HG03097 (cell line): ENCODE data around the gene HIP1.
"Not testable (repeated sequence)": the region's sequence is repeated elsewhere in the genome, so short reads cannot be mapped to it uniquely, and the experiment has no call there.

Experiments used
- ATAC-seq: cut with Tn5 transposase; IDR thresholded peaks from one replicate; pipeline ENCODE4 v1.9.1; 2021; ENCODE audit not compliant: unreplicated experiment, low FRiP score

Gene HIP1

DNA sequence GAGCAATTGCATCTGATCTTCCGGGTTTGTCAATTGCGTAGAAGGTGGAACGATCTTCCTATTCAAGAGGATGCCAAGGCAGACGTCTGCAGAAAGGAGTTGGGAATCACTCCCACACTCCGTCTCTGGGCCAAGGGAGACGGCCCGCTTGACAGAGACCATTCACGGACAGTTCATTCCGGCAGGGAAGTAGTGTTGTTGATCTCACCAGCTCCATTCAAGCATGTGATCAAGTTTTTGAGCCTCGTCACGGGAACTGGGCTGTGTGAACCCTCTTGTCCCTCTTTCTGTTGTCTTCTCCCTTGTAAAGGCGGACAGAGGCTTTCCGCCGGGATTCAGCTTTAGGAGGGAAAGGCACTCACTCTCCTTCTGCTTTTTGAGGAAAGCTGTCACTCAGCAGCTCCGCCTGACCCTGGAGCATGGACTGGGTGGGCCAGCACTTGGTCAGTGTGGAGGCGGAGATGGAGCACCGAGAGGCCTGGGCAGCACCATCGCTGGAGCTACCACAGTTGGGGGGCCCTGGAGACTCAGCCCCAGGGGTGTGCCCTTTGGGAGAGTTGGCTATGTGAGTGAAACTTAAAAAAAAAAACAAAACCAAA lies 201.7 kb downstream of the HIP1 start:
- ATAC-seq = no peak

DNA sequence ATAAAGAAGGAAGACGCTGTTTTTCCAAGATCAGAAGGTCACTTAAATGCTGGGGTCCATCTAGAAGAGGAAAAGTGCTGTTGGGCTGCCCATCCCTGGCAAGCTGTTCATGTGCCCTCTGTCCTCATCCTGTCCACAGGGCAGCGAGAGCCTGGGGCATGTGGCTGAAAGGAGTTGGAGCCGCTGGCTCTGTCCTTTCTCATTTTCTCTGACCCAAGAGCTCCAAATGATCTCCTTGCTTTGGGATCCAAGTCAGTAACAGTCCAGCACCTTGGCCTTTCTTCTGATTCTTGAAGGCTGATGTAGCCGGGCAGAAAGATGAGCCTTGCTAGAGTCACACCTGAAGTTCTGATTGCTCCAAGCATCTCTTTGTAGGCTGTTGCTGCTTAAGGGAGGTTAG lies 202.2 kb downstream of the HIP1 start:
- ATAC-seq = no peak

DNA sequence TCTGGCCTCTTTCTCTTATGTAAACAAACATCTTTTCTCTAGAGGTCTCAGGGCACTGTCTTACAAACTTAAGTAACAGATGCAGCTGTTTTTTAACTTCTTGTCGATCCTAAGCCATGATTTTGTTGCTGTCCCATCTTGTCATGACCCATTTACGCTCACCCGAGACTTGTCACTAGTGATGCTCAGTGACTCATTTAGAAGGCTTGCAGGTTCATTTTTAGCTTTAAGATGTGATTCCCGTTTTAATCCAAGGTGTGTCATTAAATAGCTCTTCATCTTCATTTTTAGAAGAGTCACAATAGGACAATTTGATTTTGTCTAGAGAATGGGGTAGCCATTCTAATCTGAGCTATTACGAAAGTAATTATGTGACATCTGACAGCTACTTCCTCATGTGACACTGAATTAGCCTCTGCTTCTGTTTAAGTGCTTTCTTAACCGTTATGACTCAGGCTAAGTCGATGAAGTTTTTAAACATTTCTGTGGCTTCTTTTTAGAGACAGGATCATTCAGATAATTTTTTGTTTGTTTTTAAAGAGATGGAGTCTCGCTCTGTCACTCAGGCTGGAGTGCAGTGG lies 203.9 kb downstream of the HIP1 start:
- ATAC-seq = no peak

DNA sequence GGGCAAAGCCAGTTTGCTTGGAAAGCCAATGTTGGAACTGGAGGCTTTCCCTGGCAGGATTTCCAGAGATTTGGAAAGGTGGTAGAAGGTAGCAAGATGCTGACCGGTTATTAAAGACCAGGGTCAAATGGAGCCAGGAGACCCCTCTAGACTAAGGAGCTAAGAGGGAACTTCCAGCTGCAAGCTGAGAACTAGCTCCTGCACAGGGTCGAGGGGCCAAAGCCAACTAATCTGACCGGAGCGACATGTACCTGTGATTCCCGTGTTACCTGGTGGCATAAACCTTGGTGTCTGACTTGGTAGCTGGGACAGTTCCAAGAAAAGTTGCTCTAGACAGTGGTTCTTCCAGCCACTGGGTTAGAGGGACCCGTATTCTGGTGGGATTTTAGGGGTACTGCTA lies 204.8 kb downstream of the HIP1 start:
- no peak for ATAC-seq

DNA sequence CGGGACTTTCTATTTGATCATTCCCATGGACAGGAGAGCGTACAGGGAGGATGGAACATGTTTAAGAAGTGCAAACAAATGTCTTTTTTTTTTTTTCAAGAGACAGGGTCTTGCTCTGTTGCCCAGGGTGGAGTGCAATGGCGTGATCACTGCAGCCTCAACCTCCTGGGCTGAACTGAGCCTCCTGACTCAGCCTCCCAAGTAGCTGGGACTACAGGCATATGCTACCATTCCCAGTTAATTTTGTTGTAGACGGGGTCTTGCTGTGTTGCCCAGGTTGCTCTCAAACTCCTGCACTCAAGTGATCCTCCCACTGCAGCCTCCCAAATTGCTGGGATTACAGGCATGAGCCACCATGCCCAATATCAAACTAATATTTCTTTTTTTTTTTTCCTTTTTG lies 206.1 kb downstream of the HIP1 start:
- ATAC-seq = no peak

DNA sequence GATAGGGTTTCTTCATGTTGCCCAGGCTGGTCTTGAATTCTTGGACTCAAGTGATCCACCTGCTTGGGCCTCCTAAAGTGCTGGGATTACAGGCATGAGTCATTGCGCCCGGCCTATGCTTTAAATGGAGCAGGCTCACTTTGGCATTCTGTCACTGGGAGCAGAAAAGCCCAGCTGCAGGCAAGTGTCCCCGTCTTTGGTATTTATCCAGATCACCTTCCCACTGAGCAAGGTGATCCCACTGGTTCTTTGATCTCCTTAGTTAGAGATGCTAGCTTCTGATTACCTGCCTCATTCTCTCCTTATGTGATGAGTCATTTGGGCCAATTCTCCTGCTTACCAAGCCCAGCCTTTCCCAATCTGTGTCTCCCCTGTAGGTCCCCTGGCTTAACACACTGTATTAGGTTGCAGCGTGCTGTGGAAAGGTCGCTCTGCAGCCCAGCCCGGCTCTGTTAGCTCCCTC lies 207.4 kb downstream of the HIP1 start:
- ATAC-seq = no peak

DNA sequence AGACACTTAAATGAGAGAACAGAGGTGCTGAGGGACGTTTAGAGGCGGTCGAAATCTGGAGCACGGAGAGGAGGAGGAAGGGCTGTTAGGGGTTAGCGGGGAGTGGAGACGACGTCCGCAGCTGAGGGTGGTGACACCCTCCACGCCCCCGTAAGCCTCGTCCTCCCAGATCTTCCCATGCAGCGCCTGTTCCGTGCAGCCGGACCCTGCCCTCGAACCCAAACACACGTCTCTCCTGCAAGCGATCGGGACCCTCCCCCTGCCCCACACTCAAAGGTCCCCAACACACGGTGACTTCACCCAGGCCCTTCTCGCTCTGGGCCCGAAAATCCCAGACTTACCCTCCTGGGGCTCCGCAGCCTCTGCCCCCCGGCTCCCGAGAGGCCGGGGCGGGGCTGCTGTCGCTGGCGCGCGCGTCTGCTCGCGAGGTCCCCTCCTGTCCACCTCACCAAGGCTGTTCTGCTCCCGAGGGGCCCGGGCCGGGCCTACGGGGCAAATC lies 211.5 kb downstream of the HIP1 start:
- ATAC-seq = not testable (repeated sequence)

DNA sequence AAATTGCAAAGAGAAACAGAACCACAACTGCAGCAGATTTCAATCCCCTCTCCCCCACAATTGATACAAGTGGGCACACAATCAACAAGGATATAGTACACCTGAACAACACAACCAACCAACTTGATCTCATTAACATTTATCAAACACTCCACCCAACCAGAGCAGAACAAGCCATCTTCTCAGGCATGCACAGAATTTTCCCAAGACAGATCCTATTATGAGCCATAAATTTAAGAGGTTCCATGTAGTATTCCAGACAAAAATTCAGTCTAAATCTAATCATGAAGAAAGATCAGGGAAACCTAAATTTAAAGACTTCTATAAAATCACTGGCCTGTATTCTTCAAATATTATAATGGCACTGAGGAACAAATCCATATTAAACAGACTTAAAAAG lies 217.0 kb downstream of the HIP1 start:
- ATAC-seq = not testable (repeated sequence)

DNA sequence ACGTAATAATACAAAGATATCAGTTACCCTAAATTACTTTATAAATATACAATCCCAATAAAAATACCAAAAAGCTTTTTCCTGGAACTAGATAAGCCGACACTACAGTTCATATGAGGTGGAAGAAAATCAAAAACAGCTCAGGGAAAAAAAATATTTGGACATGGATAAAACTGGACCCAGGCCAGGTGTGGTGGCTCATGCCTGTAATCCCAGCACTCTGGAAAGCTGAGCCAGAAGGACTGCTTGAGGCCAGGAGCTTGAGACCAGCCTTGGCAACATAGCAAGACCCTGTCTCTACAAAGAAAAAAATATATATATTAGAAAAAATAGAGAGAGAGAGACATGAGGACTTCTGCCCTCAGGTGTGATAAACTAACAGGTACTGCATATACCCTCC lies 219.9 kb downstream of the HIP1 start:
- ATAC-seq = not testable (repeated sequence)

DNA sequence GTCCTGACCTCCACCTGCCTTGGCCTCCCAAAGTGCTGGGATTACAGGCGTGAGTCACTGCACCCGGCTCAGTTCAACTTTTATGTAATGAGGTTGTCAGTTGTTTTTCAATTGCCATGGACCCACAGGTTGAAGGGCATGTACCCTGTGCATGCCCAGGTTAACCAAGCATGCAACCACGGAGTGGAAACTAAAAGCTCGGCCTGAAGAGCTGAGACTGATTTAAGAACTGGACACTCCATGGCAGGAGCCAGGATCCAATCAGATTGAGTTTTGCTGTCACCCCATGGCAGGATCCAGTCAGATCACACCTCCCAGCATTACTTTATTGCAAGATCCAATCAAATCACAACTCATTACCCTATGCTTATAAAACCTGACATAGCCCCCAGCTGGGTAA lies 229.7 kb downstream of the HIP1 start:
- ATAC-seq = not testable (repeated sequence)

DNA sequence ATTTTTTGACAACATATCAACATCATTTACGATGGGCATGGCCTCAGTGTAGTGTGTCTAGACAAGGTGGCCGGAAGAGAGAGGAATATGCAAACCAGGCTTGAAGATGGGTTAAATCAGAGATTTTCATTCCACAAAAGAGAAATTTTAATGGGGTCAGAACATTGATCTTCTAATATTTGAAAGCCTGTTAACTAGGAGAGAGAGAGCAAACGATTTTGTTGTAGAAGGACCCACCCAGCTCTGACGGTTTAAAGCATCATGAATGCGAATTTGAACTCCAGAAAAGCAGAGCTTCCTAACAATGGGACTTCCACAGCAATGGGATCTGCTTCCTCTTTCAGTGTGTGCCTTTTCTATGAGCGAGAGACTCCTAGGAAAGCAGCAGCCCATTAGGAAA lies 246.7 kb downstream of the HIP1 start, which contains the start of gene SPDYE5:
Gene SPDYE5, plus strand, starts transcription at position 301 of the 400 bp plus-strand sequence. CDS start 1,728 bp downstream, outside the sequence.
- not testable (repeated sequence) for ATAC-seq

DNA sequence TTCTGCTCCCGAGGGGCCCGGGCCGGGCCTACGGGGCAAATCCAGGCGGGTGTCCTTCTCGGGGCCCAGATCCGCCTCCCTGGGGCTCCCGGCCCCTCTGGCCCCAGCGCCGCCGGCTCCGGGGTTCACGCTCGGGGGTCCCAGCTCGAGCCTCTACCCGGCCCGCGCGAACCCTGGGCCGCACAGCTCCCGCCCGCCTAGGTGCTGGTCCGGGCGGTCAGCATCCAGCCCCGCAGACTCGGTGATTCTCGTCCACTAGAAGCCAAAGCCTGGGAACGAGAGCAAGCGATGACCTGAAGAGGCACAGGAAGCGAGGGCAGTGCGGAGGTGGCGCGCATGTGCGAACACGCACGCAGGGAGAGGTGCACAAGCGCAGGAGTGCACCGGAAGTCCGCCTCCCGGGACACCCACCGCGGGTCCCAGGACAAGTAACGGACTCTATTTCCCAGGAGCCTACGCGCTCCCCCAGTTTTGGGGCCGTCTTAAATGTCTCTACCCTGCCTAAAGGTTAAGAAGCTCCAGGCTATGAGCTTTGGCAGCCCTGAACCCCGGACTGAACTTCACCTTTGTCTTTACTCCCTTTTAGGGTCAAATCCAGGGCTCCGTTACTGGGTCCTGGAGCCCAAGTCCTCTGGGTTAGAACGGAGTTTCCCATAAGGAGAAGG lies 252.6 kb downstream of the HIP1 start, which contains the start of gene POM121C:
Gene POM121C, minus strand, starts transcription at position 321 of the 665 bp plus-strand sequence. CDS start 44,803 bp downstream, outside the sequence.
- ATAC-seq = peak; percentile 97

DNA sequence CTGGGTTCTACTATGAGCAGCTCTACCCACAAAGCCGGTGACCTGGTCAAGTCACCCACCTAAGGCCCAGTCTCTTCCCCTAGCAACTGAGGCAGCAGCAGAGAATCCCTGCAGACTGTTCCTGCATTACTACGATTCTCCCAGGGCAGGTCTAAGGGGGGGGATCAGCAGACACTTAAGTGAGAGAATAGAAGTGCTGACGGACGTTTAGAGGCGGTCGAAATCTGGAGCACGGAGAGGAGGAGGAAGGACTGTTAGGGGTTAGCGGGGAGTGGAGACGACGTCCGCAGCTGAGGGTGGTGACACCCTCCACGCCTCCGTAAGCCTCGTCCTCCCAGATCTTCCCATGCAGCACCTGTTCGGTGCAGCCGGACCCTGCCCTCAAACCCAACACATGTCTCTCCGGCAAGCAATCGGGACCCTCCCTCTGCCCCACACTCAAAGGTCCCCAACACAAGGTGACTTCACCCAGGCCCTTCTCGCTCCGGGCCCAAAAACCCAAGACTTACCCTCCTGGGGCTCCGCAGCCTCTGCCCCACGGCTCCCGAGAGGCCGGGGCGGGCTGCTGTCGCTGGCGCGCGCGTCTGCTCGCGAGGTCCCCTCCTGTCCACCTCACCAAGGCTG lies 253.3 kb downstream of the HIP1 start:
- not testable (repeated sequence) for ATAC-seq
